Measurements from ENCODE around the gene SORCS2. TPM values are rescaled to one million over a fixed set of nuclear protein-coding genes. Genes with fewer than 3 reads are reported as not detected.

The SORCS2 gene
- total and polyA plus RNA-seq, 2 of the 4 experiments (the other 2 are of a cell fraction): 0.36 to 0.62 TPM

DNA sequence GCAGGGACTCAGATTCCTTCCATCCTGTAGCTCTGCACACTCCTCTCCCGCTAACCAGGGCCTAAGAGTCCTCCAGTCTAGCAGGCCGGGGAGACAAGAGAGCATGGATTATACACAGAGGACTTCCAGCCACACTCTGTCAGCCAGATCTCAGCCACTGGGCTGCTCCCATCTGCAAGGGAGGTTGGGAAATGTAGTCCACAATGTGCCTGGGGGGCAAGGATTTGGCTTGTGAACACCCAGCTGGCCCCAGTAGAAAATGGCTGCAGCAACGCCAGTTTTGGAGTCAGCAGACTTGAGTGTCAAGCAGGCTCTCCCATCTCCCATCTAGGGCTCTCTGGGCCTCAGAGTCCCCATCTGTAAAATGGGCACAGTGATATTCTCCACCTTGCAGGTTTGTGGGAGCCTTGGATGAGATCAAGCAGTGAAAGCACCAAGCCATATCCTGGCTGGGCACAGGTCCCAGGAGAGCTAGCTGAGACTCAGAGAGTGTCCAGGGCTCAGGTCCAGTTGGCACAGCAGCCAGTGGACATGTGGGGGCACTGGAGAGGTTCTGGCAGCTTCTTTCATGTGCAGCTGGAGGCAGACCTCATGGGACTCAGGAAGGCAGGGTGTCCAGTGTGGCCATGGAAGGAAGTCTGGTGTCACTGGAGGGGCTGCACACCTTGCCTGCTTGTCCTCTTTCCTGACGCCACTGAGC is 227.8 kb downstream of the SORCS2 start (continued):
- TF ChIP-seq MAZ (IDR thresholded peaks at IDR 0.05; ENCODE audit: borderline replicate concordance, low read depth, low read length): no peak

- H2AFZ ChIP-seq (replicated peaks; ENCODE audit: low read length, poor library complexity): no peak overlapping the region
- H3K4ac ChIP-seq (ENCODE audit: low read depth, low read length): no peak overlapping the region
- intact Hi-C loops (cut with micrococcal nuclease): no loop called here
- no peak overlapping the region for H3K4me2 ChIP-seq (ENCODE audit: low read depth, low read length)
- no peak overlapping the region for H4K5ac ChIP-seq (ENCODE audit: low read depth, low read length)
- no peak overlapping the region for H4K91ac ChIP-seq (ENCODE audit: insufficient read depth, low read depth, low read length)
- WGBS, 2 experiments (ENCODE audit: extremely low coverage in 2 of 2, insufficient read length in 1 of 2): 58% methylated on average over 11 of the region's 14 CpGs; no CpG with 5 or more reads in 1 of the 2 experiments
- ChIA-PET POLR2A (ENCODE audit: unreplicated experiment) (no interaction called here), CTCF (no interaction called here)
- H2BK5ac ChIP-seq (ENCODE audit: low read depth, low read length, poor library complexity, severe bottlenecking): no peak overlapping the region
- no peak overlapping the region for H3K4me3 ChIP-seq (ENCODE audit: insufficient read depth, low read depth, low read length)
- DNase-seq: no peak
- H4K20me1 ChIP-seq (ENCODE audit: insufficient read depth, low read length): no peaks in the 10 kb centered on the region
- no peak for ATAC-seq (ENCODE audit: low read depth)
- H2AK9ac ChIP-seq (replicated peaks; ENCODE audit: low read depth, low read length, poor library complexity): no peak overlapping the region
- H3K9ac ChIP-seq (ENCODE audit: low read depth, low read length): no peak overlapping the region
- no peaks in the 10 kb centered on the region for H3K4me1 ChIP-seq (ENCODE audit: control insufficient read depth, insufficient read depth, low read length)
- no TSS peak for BruUV-seq (replicated peaks)
- no peak overlapping the region for H2BK120ac ChIP-seq (ENCODE audit: low read depth, low read length)
- H3K18ac ChIP-seq (ENCODE audit: low read depth, low read length): no peak overlapping the region
- peaks cover 8% of the 10 kb centered on the region; the same call in 1 of the 2 replicates for H3K27me3 ChIP-seq (ENCODE audit: control insufficient read depth, insufficient read depth, low read length)
- in situ Hi-C loops (cut with MboI; ENCODE audit: low sequenced_read_pairs): no loop called here
- H2BK15ac ChIP-seq (ENCODE audit: low read depth, low read length): no peak overlapping the region
- no peak overlapping the region for H3K14ac ChIP-seq (replicated peaks; ENCODE audit: low read depth, low read length)
- no peak overlapping the region for H3K27ac ChIP-seq (ENCODE audit: insufficient read depth, low read length)
- no peaks in the 10 kb centered on the region for H3K36me3 ChIP-seq (ENCODE audit: control insufficient read depth, insufficient read depth, low read length)
- H3K9me3 ChIP-seq (ENCODE audit: control insufficient read depth, insufficient read depth, low read length): no peaks in the 10 kb centered on the region
- no peak overlapping the region for H4K8ac ChIP-seq (ENCODE audit: low read depth in 2 of 2, low read length in 2 of 2)
- H2AK5ac ChIP-seq (ENCODE audit: low read depth, low read length): no peak overlapping the region
- dilution Hi-C loops (cut with HindIII; ENCODE audit: low sequenced_read_pairs, unreplicated experiment): no loop called here
- TF ChIP-seq MXI1 (IDR thresholded peaks at IDR 0.05; ENCODE audit: borderline replicate concordance, low read depth, low read length) (no peak), RFX5 (IDR thresholded peaks at IDR 0.05; ENCODE audit: low read depth, low read length) (no peak), CEBPB (IDR thresholded peaks at IDR 0.05; ENCODE audit: low read depth, low read length) (no peak), BHLHE40 (IDR thresholded peaks at IDR 0.05; ENCODE audit: low read depth, low read length) (no peak), POLR2A (IDR thresholded peaks at IDR 0.05; ENCODE audit: low read depth, low read length) (no peak), MAZ (IDR thresholded peaks at IDR 0.05; ENCODE audit: borderline replicate concordance, low read depth, low read length) (no peak), MAFK (IDR thresholded peaks at IDR 0.05; ENCODE audit: low read depth, low read length) (no peak), NFE2L2 (IDR thresholded peaks at IDR 0.05; ENCODE audit: low read depth, low read length) (no peak), CHD1 (IDR thresholded peaks at IDR 0.05; ENCODE audit: low read depth, low read length) (no peak), RCOR1 (IDR thresholded peaks at IDR 0.05; ENCODE audit: insufficient replicate concordance, low read length) (no peak), FOS (IDR thresholded peaks at IDR 0.05; ENCODE audit: low read depth, low read length) (no peak), CTCF (conservative IDR thresholded peaks at IDR 0.05; ENCODE audit: low read depth, low read length) (no peak), SMC3 (IDR thresholded peaks at IDR 0.05; ENCODE audit: low read depth, low read length) (no peak), RAD21 (IDR thresholded peaks at IDR 0.05; ENCODE audit: low read length) (no peak)
- no peaks in the 10 kb centered on the region for H3K79me1 ChIP-seq (ENCODE audit: low read depth in 1 of 2, low read length in 2 of 2)
- no peak overlapping the region for H3K23ac ChIP-seq (ENCODE audit: low read depth, low read length)
- H3K56ac ChIP-seq (ENCODE audit: extremely low read depth, insufficient read depth, low read length): no peak overlapping the region
- no peak overlapping the region for H2BK20ac ChIP-seq (ENCODE audit: low read depth, low read length)
- no peaks in the 10 kb centered on the region for H3K9me1 ChIP-seq (ENCODE audit: insufficient read depth, low read length)
Measured at GRCh38 chr4:7420661-7421040, 228.3 kb downstream of the SORCS2 start.
